Temporal lobe (tissue), 1 donor: Measurements from ENCODE around the gene NSD1. TPM values are rescaled to one million over a fixed set of nuclear protein-coding genes. Genes with fewer than 3 reads are reported as not detected.

Experiments
- total RNA-seq: library from RNA; depleted of rRNA; stranded (reverse); fragments of >200 nt; gene quantifications from one replicate; pipeline ENCODE4 v1.2.3, GENCODE V29; 2014

Gene NSD1
- total RNA-seq, 1 donor from 2014 or later, result 54.8 TPM

Other genes starting within 250 kb of the NSD1 start
- gene HK3, start 234.4 kb upstream of the NSD1 start, total RNA-seq, result 0.49 TPM
- 47.9 TPM for gene UIMC1, start 127.0 kb upstream of the NSD1 start, total RNA-seq
- gene ZNF346, start 111.1 kb upstream of the NSD1 start, total RNA-seq, result 26.6 TPM
- 2.7 TPM for gene FGFR4, start 46.9 kb upstream of the NSD1 start, total RNA-seq
- gene RAB24, start 169.9 kb downstream of the NSD1 start, total RNA-seq, result 13.3 TPM
- 33.2 TPM for gene PRELID1, start 170.0 kb downstream of the NSD1 start, total RNA-seq
- gene MXD3, start 178.1 kb downstream of the NSD1 start, total RNA-seq, result 3.0 TPM
- gene LMAN2, start 217.9 kb downstream of the NSD1 start, total RNA-seq, result 85.3 TPM
- gene RGS14, start 224.2 kb downstream of the NSD1 start, total RNA-seq, result 3.4 TPM